MM.1S (cell line): Measurements from ENCODE around the gene DNAJC21.

Experiments
- EZH2 ChIP-seq: fragments of 300-600 bp; sonication (generic); optimal IDR thresholded peaks from 2 replicates; pipeline ENCODE3; 2017; ENCODE audit warnings: low read depth, mild to moderate bottlenecking, antibody characterized with exemption, low read length, mixed read lengths
- TF ChIP-seq, protein P1 (sequence below): fragments of 300-600 bp; sonication (generic); IDR thresholded peaks from 2 replicates; pipeline ENCODE4 v1.5.1; 2016; ENCODE audit warnings: antibody characterized with exemption, low read length, mixed read lengths

DNA sequence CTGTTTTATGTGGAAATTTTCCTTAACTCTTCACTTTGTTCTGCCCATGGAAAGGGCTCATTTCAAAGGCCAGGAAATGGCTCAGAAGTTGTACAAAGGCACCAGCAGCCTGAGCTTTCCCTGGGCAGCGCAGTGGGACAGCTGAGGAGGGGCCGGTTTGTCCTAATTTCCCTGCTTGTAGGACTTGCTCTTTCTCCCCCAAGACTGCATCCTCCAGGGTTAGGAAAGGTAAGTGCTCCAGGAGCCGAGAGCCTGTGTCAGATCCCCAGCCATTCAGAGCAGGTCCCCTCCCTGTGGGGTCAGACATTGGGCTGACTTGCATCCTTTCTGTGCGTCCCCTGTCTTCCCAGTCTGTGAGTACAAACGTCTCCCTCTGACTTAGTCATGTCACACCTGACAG lies 74.8 kb downstream of the DNAJC21 start:
- TF ChIP-seq, protein P1, sequence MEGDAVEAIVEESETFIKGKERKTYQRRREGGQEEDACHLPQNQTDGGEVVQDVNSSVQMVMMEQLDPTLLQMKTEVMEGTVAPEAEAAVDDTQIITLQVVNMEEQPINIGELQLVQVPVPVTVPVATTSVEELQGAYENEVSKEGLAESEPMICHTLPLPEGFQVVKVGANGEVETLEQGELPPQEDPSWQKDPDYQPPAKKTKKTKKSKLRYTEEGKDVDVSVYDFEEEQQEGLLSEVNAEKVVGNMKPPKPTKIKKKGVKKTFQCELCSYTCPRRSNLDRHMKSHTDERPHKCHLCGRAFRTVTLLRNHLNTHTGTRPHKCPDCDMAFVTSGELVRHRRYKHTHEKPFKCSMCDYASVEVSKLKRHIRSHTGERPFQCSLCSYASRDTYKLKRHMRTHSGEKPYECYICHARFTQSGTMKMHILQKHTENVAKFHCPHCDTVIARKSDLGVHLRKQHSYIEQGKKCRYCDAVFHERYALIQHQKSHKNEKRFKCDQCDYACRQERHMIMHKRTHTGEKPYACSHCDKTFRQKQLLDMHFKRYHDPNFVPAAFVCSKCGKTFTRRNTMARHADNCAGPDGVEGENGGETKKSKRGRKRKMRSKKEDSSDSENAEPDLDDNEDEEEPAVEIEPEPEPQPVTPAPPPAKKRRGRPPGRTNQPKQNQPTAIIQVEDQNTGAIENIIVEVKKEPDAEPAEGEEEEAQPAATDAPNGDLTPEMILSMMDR, result no peak
- no peak for TF ChIP-seq EZH2
